H9 (cell line): Measurements from ENCODE around the gene TXNRD1. TPM values are rescaled to one million over a fixed set of nuclear protein-coding genes. Genes with fewer than 3 reads are reported as not detected.

Experiments
- DNase-seq: peaks from one replicate; pipeline ENCODE4 v3.0.0-alpha.2; 2017
- H2AFZ ChIP-seq: one replicate; pipeline ENCODE4 v1.6.1; 2013; ENCODE audit warnings: mild to moderate bottlenecking, low read length, control low read depth, moderate library complexity
- H2AK5ac ChIP-seq: 2 replicates; pipeline ENCODE4 v1.6.1; 2013; ENCODE audit warnings: low read length, control low read depth, mixed read lengths; ENCODE audit not compliant: insufficient read length
- H2BK120ac ChIP-seq: one replicate; pipeline ENCODE4 v1.6.1; 2013; ENCODE audit warnings: low read depth, mild to moderate bottlenecking, low read length, control low read depth, inconsistent platforms; ENCODE audit not compliant: poor library complexity, severe bottlenecking
- H2BK12ac ChIP-seq: 2 replicates; pipeline ENCODE4 v1.6.1; 2013; ENCODE audit warnings: low read length, control low read depth, mixed read lengths, low read depth; ENCODE audit not compliant: insufficient read length
- H2BK15ac ChIP-seq: 2 replicates; pipeline ENCODE4 v1.6.1; 2013; ENCODE audit warnings: low read depth, low read length, control low read depth
- H2BK20ac ChIP-seq: one replicate; pipeline ENCODE4 v1.6.1; 2013; ENCODE audit warnings: low read depth, mild to moderate bottlenecking, low read length, control low read depth, inconsistent platforms; ENCODE audit not compliant: poor library complexity, severe bottlenecking
- H2BK5ac ChIP-seq: 2 replicates; pipeline ENCODE4 v1.6.1; 2013; ENCODE audit warnings: low read length, control low read depth, mixed read lengths; ENCODE audit not compliant: insufficient read length
- H3K14ac ChIP-seq: 2 replicates; pipeline ENCODE4 v1.6.1; 2013; ENCODE audit warnings: low read length, control low read depth; ENCODE audit not compliant: insufficient read depth
- H3K18ac ChIP-seq: 2 replicates; pipeline ENCODE4 v1.6.1; 2013; ENCODE audit warnings: low read depth, mild to moderate bottlenecking, mixed read lengths, low read length, control low read depth; ENCODE audit not compliant: insufficient read length
- H3K23ac ChIP-seq: 2 replicates; pipeline ENCODE4 v1.6.1; 2013; ENCODE audit warnings: low read length, control low read depth, mixed read lengths, low read depth; ENCODE audit not compliant: insufficient read length
- H3K23me2 ChIP-seq: 2 replicates; pipeline ENCODE4 v1.6.1; 2013; ENCODE audit warnings: low read depth, mild to moderate bottlenecking, mixed read lengths, low read length, control low read depth; ENCODE audit not compliant: insufficient read length, poor library complexity, severe bottlenecking
- H3K27ac ChIP-seq: 2 replicates; pipeline ENCODE4 v1.5.1; 2013; ENCODE audit warnings: low read length, control low read depth, mixed read lengths, low read depth; ENCODE audit not compliant: insufficient read length
- H3K27me3 ChIP-seq: 2 replicates; pipeline ENCODE4 v1.6.1; 2013; ENCODE audit warnings: low read length, control low read depth, inconsistent platforms; ENCODE audit not compliant: insufficient read depth
- H3K4ac ChIP-seq: 2 replicates; pipeline ENCODE4 v1.6.1; 2013; ENCODE audit warnings: low read depth, mild to moderate bottlenecking, control low read depth, inconsistent platforms, low read length, moderate library complexity
- H3K4me1 ChIP-seq: 2 replicates; pipeline ENCODE4 v1.6.1; 2013; ENCODE audit warnings: low read length, control low read depth, inconsistent platforms; ENCODE audit not compliant: insufficient read depth
- H3K4me2 ChIP-seq: 2 replicates; pipeline ENCODE4 v1.6.1; 2013; ENCODE audit warnings: low read length, control low read depth, mixed read lengths; ENCODE audit not compliant: insufficient read length, insufficient read depth
- H3K56ac ChIP-seq: 2 replicates; pipeline ENCODE4 v1.6.1; 2013; ENCODE audit warnings: low read depth, mild to moderate bottlenecking, mixed read lengths, low read length, control low read depth; ENCODE audit not compliant: insufficient read length
- H3K79me1 ChIP-seq: 2 replicates; pipeline ENCODE4 v1.6.1; 2013; ENCODE audit warnings: low read depth, mild to moderate bottlenecking, moderate library complexity, low read length, control low read depth, inconsistent platforms; ENCODE audit not compliant: insufficient read depth, poor library complexity, severe bottlenecking
- H3K79me2 ChIP-seq: 2 replicates; pipeline ENCODE4 v1.6.1; 2013; ENCODE audit warnings: low read length, control low read depth, inconsistent platforms; ENCODE audit not compliant: insufficient read depth
- H3K9ac ChIP-seq: 2 replicates; pipeline ENCODE4 v1.6.1; 2013; ENCODE audit warnings: low read length, control low read depth, mixed read lengths; ENCODE audit not compliant: insufficient read length; ENCODE audit errors: extremely low read depth
- H3K9me3 ChIP-seq: one replicate; pipeline ENCODE4 v1.6.1; 2013; ENCODE audit warnings: low read depth, low read length, inconsistent platforms; ENCODE audit not compliant: control insufficient read depth
- H3T11ph ChIP-seq: one replicate; pipeline ENCODE4 v1.6.1; 2013; ENCODE audit warnings: mild to moderate bottlenecking, low read length, control low read depth, inconsistent platforms
- H4K20me1 ChIP-seq: one replicate; pipeline ENCODE4 v1.6.1; 2013; ENCODE audit not compliant: control insufficient read depth, insufficient read length, insufficient read depth
- H4K5ac ChIP-seq: 2 replicates; pipeline ENCODE4 v1.6.1; 2013; ENCODE audit warnings: low read depth, mild to moderate bottlenecking, mixed read lengths, low read length, control low read depth; ENCODE audit not compliant: insufficient read length
- H4K8ac ChIP-seq: replicated peaks from 2 replicates; pipeline ENCODE4 v1.6.1; 2013; ENCODE audit warnings: low read length, control low read depth, mixed read lengths, low read depth; ENCODE audit not compliant: insufficient read length
- H4K91ac ChIP-seq: 2 replicates; pipeline ENCODE4 v1.6.1; 2013; ENCODE audit warnings: low read depth, mild to moderate bottlenecking, moderate library complexity, mixed read lengths, low read length, control low read depth; ENCODE audit not compliant: insufficient read length
- H3K27ac Mint-ChIP-seq, 3 experiments: 2 replicates in 2 of 3; 3 replicates in 1 of 3; pipeline ENCODE4 v1.8.0; 2020 to 2021; ENCODE audit warnings: mixed read lengths in 3 of 3, mild to moderate bottlenecking in 1 of 3, moderate library complexity in 1 of 3
- H3K27me3 Mint-ChIP-seq: 2 replicates; pipeline ENCODE4 v1.8.0; 2021; ENCODE audit warnings: low read depth, mild to moderate bottlenecking, moderate library complexity, mixed read lengths
- H3K36me3 Mint-ChIP-seq, 3 experiments: 2 replicates in 2 of 3; 3 replicates in 1 of 3; pipeline ENCODE4 v1.8.0; 2020 to 2021; ENCODE audit warnings: low read depth in 3 of 3, mixed read lengths in 3 of 3; ENCODE audit not compliant: insufficient read depth in 1 of 3
- H3K4me1 Mint-ChIP-seq, 2 experiments: 2 replicates each; pipeline ENCODE4 v1.8.0; 2020; ENCODE audit warnings: mixed read lengths in 2 of 2
- H3K4me3 Mint-ChIP-seq, 2 experiments: 2 replicates in 1 of 2; 3 replicates in 1 of 2; pipeline ENCODE4 v1.8.0; 2020 to 2021; ENCODE audit warnings: mild to moderate bottlenecking in 2 of 2, mixed read lengths in 2 of 2, moderate library complexity in 1 of 2
- H3K9me3 Mint-ChIP-seq, 2 experiments: 2 replicates in 1 of 2; 3 replicates in 1 of 2; pipeline ENCODE4 v1.8.0; 2020; ENCODE audit warnings: mild to moderate bottlenecking in 2 of 2, mixed read lengths in 2 of 2, moderate library complexity in 1 of 2
- CTCF ChIP-seq: fragments of 200-600 bp; sonication (generic); conservative IDR thresholded peaks from 3 replicates; pipeline ENCODE4 v1.8.0; 2021; ENCODE audit warnings: antibody characterized with exemption, mild to moderate bottlenecking
- WGBS: extraction: QIAGEN DNeasy Blood & Tissue Kit; methylation state at CpG from one replicate; pipeline ENCODE4 v1.1.7; 2013; ENCODE audit warnings: missing lambda C conversion rate, low lambda C conversion rate, mixed read lengths; ENCODE audit not compliant: insufficient read length; ENCODE audit errors: extremely low coverage; 5-methylcytosine and 5-hydroxymethylcytosine counted together
- total RNA-seq: library from RNA; stranded (reverse); gene quantifications from 2 replicates; pipeline ENCODE4 v1.2.1, GENCODE V29; 2021

The TXNRD1 gene
- total RNA-seq, 1 experiment from 2014 or later = 100 TPM

DNA sequence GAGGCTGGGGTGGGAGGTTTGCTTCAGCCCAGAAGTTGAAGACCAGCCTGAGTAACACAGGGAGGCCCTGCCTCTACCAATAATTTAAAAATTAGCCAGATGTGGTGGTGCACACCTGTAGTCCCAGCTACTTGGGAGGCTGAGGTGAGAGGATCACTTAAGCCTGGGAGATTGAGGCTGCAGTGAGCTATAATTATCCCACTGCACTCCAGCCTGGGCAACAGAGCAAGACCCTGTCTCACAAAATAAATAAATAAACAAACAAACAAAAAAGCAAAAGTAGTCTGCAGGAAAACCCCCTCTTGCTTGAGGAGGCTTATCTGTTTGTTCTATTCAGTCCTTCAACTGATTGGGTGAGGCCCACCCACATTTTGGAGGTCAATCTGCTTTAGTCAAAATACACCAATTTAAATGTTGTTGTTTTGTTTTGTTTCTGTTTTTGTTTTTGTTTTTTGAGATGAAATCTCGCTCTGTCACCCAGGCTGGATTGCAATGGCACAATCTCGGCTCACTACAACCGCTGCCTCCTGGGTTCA, 24.9 kb upstream of the TXNRD1 start:
- Mint-ChIP-seq H3K27ac (no peak overlapping the region), H3K4me1 (no peaks in the 10 kb centered on the region), H3K9me3 (peaks cover 2 to 3% of the 10 kb centered on the region in 2 experiments; a peak in 1 of 5 replicates), H3K4me3 (no peak overlapping the region), H3K27me3 (no peaks in the 10 kb centered on the region), H3K36me3 (peaks cover 0 to 4% (median 3%) of the 10 kb centered on the region in 3 experiments; a peak in 1 of 7 replicates)
- DNase-seq = no peak
- H2AFZ ChIP-seq = no peak overlapping the region
- no peak overlapping the region for H2BK20ac ChIP-seq
- H3K4me1 ChIP-seq = no peaks in the 10 kb centered on the region
- no peak overlapping the region for H2BK120ac ChIP-seq
- no peak overlapping the region for H3K4ac ChIP-seq
- no peak overlapping the region for H2BK12ac ChIP-seq
- no CpG with 5 or more reads among the region's 3 CpGs for WGBS
- H3K79me2 ChIP-seq = no peaks in the 10 kb centered on the region
- no peak overlapping the region for H3T11ph ChIP-seq
- no peaks in the 10 kb centered on the region for H4K20me1 ChIP-seq
- no peaks in the 10 kb centered on the region for H3K9me3 ChIP-seq
- H3K14ac ChIP-seq = no peak overlapping the region
- no peaks in the 10 kb centered on the region for H3K27me3 ChIP-seq
- no peak overlapping the region for H2BK15ac ChIP-seq
- no peaks in the 10 kb centered on the region for H3K79me1 ChIP-seq
- no peak overlapping the region for H4K8ac ChIP-seq
- no peak overlapping the region for H3K4me2 ChIP-seq
- H3K23ac ChIP-seq = no peak overlapping the region
- H2AK5ac ChIP-seq = no peak overlapping the region
- H4K5ac ChIP-seq = no peak overlapping the region
- no peak overlapping the region for H3K56ac ChIP-seq
- no peak for TF ChIP-seq CTCF
- H3K23me2 ChIP-seq = no peaks in the 10 kb centered on the region
- no peak overlapping the region for H3K9ac ChIP-seq
- no peak overlapping the region for H4K91ac ChIP-seq
- H3K18ac ChIP-seq = no peak overlapping the region
- no peak overlapping the region for H3K27ac ChIP-seq
- H2BK5ac ChIP-seq = no peak overlapping the region
